Measurements from ENCODE around the gene INTS11. TPM values are rescaled to one million over a fixed set of nuclear protein-coding genes. Genes with fewer than 3 reads are reported as not detected.
"Not testable (repeated sequence)": the region's sequence is repeated elsewhere in the genome, so short reads cannot be mapped to it uniquely, and the experiment has no call there.

The INTS11 gene
- polyA plus RNA-seq, 3 donors, result 92.8 to 117 (median 98.6) TPM

DNA sequence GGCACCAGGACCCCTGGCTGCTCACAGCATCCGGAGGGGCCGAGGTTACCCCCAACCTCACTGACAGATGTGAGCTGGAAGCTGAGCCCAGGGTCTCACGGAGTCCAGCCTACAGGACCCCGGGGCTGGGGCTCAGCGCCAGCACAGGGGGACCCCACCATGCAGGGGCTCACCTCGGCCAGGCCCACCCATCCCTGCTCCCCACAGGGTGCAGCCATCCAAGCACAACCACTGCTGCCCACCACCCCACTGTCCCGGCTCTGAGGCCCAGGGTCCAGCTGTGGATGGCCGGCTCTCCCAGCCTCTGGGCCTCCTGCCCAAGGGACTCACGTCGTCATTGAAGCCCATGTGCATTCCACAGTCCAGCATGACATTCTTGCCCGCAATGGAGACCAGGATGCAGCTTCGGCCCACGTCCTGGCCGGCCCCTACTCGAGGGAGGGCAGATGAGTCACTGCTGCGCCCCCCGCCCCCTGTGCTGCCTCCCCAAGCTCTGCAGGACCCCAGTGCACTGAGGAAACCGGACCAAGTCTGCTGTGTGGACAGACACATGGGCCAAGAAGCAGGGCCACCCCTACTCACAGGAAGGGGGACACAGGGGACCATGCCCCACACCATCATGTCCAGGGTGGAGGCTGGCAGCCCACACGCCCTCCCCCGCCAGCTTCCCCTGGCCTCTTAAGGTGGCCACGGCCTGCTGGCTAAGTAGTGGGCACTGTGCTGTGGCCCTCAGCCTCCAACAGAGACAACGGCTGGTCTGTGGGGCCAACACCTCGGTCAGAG, 3.6 kb downstream of the INTS11 start:
- no peak overlapping the region for H3K27ac ChIP-seq (ENCODE audit: low read depth, low read length)
- 68 to 83% (median 80%) methylated on average over 23 of the region's 23 CpGs for WGBS, 3 donors

DNA sequence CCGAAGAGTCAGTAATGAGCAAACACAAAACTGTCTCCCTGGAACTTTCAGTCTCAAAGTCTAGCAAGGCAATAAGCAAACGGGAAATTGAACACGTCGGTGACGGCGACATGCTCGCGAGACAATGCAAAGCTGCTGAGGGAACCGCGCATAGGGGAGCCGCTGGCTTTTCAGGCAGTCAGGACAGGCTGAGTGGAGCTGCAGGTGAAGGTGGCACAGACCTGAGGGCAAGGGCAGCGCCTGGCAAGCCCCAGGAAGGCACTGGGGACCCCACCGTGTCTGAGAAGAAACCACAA, 4.9 kb downstream of the INTS11 start:
- WGBS, 3 donors, result 85 to 92% (median 90%) methylated on average over 13 of the region's 13 CpGs
- no peak overlapping the region for H3K27ac ChIP-seq (ENCODE audit: low read depth, low read length)

DNA sequence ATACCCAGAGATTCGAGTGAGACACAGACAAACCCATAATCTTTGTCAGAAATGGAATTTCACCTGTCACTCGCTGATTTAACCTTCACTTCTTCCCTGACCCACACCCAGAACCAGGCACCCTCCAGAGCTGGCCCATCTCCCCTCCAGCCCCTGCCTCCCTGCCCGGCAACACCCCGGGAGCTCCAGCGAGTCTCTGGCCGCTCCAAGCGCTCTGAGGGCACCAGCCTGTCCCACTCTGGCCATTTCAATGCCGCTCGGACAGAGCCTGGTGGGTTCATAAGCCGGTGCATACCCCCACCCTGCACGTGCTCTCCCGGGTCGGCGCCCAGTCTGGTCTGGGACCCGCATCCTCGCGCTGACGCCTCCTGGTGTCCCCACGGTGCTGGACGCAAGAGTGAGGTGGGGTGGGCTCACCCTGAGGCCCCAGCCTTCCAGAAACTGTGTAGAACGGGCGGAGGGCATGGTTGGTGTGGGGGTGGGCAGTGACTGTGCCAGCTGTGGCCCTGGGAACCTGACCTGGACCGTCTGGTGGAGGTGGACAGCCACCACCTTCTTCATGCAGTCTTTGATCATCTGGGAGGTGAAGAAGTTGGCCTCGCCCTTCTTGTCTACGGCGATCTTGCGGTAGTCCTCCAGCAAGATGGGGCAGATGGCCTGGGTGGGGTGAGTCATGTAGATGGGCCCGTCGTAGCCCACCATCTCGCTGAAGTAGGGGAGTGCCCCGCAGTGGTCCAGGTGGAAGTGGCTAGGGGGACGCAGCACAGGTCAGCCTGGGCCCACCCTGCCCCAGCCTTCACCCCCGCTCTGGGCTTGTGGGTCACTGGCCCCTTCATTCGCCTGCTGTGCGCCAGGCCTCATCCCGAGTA, 5.4 kb downstream of the INTS11 start:
- 91 to 92% (median 91%) methylated on average over 36 of the region's 36 CpGs for WGBS, 3 donors
- no peak overlapping the region for H3K27ac ChIP-seq (ENCODE audit: low read depth, low read length)

DNA sequence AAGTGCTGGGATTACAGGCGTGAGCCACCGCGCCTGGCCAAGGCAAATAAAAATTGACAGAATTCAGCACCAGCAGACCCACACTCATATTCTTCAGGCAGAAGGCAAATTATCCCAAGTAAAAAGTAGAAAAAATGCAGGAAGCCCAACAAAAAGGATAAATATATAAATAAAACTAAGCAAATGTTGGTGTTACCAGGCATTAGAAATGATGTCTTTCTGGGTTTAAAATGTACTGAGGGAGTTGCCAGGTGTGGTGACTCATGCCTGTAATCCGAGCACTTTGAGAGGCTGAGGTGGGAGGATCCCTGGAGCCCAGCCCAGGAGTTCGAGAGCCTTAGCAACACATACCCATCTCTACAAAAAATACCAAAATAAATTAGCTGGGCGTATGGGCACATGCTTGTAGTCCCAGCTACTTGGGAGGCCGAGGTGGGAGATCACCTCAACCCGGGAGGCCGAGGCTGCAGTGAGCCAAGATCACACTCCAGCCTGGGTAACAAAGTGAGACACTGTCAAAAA, 6.3 kb downstream of the INTS11 start:
- no peak overlapping the region for H3K27ac ChIP-seq (ENCODE audit: low read depth, low read length)
- 64 to 69% (median 65%) methylated on average over 9 of the region's 9 CpGs for WGBS, 3 donors

DNA sequence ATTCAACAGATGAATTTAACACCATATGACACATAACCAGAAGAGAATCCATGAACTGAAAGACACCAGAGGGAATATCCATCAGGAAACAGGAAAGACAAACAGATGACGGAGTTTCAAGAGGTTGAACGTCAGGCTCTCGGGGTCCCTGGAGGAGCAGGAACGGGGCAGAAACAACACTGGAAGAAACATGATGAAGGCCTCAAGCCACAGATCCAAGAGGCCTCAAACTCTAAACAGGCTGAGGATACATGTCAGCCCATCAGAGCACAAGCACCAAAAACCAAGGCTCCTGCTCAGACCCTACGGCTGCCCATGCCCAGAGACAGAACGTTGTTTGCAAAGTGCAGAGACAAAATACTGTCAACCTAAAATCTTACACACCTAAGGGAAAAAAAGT, 7.0 kb downstream of the INTS11 start:
- no peak overlapping the region for H3K27ac ChIP-seq (ENCODE audit: low read depth, low read length)
- 80 to 92% (median 85%) methylated on average over 6 of the region's 6 CpGs for WGBS, 3 donors

DNA sequence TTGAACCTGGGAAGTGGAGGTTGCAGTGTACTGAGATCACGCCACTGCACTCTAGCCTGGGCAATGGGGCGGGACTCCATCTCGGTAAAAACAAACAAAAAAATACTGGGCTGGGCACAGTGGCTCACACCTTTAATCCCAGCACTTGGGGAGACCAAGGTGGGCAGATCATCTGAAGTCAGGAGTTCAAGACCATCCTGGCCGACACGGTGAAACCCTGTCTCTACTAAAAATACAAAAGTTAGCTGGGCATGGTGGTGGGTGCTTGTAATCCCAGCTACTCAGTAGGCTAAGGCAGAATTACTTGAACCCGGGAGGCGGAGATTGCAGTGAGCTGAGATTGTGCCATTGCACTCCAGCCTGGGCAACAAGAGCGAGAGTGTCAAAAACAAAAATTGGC, 8.3 kb downstream of the INTS11 start:
- not testable (repeated sequence) for H3K27ac ChIP-seq (ENCODE audit: low read depth, low read length)
- WGBS, 3 donors, result 89 to 94% (median 91%) methylated on average over 8 of the region's 8 CpGs

DNA sequence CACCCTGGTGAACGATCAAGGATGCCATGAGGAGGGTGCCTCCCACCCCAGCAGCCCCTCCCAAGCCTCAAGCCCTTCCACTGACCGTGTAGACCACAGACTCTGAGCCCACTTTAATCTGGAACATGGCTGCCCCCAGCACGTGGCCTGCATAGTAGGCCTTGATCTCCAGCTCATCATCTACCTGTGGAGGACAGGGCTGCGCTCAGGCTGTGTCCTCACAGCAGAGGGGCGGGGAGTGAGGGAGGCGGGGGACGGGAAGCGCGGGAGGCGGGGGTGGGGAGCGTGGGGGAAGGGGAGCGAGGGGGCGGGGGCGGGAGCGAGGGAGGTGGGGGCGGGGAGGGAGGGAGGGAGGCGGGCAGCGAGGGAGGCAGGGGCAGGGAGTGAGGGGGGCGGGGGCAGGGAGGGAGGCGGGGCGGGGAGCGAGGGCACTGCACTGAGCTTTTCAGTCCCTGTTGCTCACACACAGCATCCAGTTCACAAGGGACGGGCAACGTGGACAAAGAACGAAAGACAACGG, 9.0 kb downstream of the INTS11 start:
- WGBS, 3 donors, result 66 to 81% (median 69%) methylated on average over 9 to 26 of the region's 26 CpGs
- H3K27ac ChIP-seq (ENCODE audit: low read depth, low read length), result no peak overlapping the region

DNA sequence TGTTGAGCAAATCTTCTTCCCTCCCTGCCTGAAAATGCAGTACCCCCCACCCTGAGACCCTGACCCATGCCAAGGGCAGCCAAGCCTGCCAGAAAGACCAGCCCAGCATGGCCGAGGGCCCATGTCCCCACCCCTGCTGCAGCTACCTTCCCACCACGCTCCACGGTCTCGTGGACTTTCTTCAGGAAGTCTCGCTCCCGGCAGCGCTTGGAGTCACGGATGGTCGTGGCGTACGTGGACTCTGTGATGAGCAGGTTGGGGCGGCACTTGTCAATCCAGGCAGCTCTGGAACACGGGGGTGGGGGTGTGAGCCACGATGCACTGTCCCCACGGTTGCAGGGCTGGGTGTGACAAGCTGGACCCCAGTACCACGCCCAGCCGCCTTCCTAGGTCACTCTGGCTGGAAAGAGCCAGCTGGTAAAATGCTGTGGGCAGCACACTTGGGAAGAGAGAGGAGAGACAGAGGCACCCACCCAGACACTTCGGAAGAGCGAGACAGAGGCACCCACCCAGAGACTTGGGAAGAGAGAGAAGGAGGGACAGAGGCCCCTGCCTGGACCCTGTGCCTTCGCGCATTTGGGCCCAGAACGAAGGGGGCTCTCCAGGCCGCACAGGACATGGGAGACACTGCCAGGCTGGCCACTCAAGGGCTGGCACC, 9.7 kb downstream of the INTS11 start:
- 91 to 93% (median 92%) methylated on average over 23 of the region's 23 CpGs for WGBS, 3 donors
- H3K27ac ChIP-seq (ENCODE audit: low read depth, low read length), result no peak overlapping the region

DNA sequence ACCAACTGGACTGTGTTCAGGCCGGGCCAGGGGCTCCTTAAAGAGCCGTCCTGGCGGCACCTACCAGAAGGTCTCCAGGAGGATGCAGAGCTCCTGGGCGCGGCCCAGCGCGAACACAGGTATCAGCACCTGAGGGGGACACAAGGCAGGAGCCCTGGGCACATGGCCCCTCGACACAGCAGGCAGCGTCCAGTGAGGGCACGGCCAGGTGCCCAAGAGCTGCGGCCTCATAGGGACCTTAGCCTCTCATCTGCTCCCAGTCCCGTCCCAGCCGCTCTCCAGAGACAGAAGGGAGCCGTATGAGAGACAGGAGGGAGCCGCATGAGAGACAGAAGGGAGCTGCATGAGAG, 10.2 kb downstream of the INTS11 start:
- WGBS, 3 donors, result 94 to 97% (median 95%) methylated on average over 15 of the region's 15 CpGs
- no peak overlapping the region for H3K27ac ChIP-seq (ENCODE audit: low read depth, low read length)

DNA sequence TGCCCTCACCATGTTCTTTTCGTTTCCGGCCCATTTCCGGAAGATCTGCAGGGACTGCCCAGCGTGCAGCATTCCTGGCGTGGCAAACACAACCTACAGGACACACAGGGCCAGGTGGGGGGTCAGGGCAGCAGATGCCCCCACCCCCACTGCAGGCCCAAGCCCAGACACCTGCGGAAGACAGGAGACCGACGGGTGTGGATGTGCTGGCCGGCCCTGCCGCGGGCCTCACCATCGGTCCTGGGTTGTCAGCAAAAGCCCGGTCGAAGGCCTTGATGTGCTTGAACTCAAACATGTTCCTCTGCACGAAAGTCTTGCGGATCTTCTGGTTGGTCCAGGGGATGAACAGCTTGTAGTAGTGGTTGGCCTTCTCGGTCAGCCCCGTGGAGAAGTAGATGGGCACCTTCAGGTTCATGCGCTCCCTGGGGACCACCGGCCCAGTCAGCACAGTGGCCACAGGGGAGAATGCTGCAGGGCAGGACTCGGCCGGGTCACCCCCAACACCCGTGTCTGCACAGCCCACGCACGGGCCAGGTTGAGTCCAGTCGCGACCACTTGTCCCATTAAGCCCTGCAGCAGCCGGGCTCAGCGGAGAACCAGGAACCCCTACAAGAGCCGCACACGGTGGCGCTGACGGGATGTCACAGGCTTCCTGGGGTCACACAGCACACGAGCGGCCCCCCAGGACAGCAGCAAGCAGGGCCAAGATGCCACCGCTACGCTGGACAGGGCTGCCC, 10.8 kb downstream of the INTS11 start:
- 88 to 91% (median 91%) methylated on average over 37 of the region's 37 CpGs for WGBS, 3 donors
- no peak overlapping the region for H3K27ac ChIP-seq (ENCODE audit: low read depth, low read length)

DNA sequence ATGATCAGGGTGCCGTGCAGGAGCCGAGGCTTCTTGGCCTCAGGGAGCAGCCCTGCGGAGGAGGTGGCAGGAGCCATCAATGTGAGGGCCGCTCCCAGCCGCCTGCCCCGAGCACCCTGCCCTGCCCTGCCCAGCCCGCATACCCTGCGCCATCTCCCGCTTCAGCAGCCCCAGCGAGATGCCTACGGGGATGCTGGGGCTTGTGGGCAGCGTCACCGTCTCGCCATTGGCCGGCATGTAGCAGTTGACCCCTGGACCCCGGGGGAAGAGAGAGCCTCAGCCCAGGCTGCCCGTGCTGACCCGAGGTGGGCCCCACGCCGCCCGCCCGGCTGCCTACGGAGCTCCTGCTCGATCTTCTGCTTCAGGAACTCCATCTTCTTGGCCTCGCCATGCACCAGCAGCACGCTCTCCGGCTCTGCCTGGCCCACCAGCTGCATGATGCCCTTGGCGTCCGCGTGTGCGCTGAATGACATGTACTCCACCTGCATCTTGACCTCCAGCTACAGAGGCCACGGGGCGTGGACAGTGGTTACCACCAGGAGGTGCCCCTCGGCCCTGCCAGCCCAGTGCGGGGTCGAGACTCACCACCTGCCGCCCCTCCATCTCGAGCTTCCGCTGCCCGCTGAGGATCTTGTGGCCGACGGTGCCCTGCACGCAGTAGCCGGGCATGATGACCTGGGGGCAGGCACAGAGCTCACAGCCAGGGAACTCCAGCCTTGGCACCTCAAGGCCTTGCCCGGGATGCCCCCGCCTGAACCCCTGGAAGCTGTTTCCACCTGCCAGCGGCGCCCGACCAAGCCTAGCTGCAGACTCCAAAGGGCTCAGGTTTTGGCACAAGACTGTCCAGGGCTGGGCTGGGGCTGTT, 11.8 kb downstream of the INTS11 start:
- 92 to 94% (median 93%) methylated on average over 46 to 49 of the region's 49 CpGs for WGBS, 3 donors
- H3K27ac ChIP-seq (ENCODE audit: low read depth, low read length), result no peak overlapping the region

DNA sequence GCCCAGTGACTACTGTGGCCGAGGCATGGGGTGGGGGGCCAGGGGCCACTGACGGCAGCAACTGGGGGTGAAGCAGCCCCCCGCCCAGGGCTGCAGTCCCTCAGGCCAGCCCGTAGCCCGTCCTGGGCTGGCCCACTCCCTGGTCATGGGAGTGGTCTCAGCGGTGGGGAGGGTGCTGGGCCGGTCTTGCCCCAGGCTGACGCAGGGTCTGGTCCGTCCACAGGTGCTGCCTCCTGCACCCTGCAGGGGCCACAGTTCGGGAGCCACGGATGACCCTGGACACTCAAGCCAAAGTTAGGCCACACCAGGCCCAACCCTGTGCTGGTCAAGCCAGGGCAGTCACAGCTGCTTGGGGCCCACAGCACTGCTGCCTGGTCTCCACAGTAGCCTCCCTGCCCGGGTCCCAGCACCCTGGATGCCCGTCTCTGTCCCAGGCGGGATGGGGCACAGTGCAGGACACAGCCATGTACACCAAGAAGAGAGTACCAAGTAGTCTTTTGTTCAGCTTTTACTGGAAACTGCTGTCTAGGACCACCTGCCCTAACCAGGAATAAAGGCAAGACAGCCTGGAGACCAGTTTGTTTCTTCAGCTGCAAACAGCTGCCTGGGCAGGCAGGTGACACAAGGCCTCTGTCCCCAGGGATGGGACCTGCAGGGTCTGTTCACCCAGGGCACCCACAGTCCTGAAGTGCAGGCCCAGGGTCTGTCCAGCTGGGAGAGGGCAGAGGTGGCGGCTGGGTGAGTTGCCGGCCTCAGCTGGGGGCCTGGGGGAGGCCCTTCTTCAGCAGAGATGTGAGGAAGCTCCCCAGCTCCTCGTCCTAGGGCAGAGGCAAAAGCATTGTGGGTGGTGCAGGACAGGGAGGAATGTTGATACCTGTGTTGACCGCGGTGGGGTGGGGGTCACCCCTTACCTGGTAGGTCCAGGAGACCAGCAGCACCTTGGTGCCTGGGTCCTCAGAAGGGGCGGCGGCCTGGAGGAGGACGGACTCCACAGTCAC, 13.1 kb downstream of the INTS11 start:
- WGBS, 3 donors, result 88 to 93% (median 91%) methylated on average over 22 of the region's 22 CpGs
- H3K27ac ChIP-seq (ENCODE audit: low read depth, low read length), result no peak overlapping the region

DNA sequence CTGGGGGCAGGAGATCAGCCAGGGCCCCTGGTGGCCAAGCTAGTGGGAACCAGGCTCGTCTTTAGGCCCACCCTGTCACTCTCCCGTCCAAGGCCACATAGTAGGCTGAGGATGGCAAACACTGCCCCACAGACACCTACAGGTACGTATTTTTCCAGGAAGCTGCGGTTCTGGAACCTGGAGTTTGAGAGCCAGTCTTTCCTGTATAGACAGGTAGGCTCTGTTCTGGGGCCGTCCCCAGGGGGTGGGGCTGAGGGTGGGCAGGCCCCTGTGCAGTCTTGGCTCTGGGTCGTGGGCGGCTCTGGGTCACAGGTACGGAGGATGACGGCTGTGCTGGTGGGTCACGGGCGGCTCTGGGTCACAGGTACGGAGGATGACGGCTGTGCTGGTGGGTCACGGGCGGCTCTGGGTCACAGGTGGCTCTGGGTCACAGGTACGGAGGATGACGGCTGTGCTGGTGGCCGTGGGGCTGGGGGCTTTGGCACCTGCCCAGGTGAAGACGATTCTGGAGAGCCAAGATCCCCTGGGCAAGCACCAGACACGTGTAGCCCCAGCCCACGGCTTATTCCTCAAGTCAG, 13.9 kb downstream of the INTS11 start:
- no peak overlapping the region for H3K27ac ChIP-seq (ENCODE audit: low read depth, low read length)
- 82 to 91% (median 86%) methylated on average over 21 of the region's 21 CpGs for WGBS, 3 donors

DNA sequence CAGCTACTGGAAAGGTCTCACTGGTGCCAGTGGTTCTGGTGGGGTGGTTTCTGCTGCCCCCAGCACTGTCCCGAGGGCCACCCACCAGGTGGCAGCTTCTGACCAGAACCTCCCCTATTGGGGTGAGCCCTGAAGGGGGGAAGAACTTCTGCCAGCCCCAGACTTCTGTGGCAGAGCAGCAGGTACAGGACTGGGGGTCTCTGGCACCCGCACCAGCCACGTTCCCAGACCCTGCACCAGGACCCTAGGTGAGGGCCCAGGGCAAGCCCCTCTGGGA, 14.4 kb downstream of the INTS11 start:
- 78 to 90% (median 87%) methylated on average over 3 of the region's 3 CpGs for WGBS, 3 donors
- H3K27ac ChIP-seq (ENCODE audit: low read depth, low read length), result no peak overlapping the region

DNA sequence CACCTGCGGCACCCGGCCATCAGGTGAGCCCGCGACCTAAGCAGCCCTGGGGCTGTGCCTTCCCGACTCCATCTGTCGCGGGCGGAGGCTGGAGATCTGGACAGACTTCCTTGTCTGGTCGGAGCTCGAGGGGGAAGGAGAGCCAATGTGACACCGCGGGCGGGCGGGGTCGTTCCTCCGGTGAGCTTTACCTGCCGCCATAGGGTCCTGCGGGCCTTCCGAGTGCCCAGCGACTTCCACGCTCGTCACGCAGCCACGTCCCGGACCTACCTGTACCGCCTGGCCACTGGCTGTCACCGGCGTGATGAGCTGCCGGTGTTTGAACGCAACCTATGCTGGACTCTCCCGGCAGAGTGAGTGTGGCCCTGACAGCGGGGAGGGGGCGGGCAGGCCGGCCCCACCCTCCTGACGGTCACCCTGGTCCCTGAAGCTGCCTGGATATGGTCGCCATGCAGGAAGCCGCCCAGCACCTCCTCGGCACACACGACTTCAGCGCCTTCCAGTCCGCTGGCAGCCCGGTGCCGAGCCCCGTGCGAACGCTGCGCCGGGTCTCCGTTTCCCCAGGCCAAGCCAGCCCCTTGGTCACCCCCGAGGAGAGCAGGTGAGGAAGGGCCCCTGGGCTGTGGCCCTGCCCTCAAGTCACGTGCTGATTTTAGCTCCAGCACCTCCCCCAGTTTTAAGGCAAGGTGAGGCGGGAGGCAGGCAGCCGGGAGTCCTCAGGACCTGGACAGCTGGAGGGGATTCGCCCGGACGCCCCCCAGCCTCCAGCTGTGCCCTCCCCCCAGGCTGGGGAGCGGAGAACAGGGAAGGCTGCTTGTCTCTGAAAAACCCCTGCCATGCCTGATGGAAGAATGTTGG, 15.0 kb downstream of the INTS11 start:
- WGBS, 3 donors, result 23 to 40% (median 40%) methylated on average over 53 to 57 of the region's 57 CpGs
- H3K27ac ChIP-seq (ENCODE audit: low read depth, low read length), result no peak overlapping the region
